SHP77 treated with DMSO at 0.1 percent for 48 hours (cell line): ENCODE results near the gene TCF12.

ENCODE experiments used
- DNase-seq: peaks from one replicate; lab custom pipeline; 2025; lab: John Stamatoyannopoulos, UW

The TCF12 gene

GRCh38 chr15:57253082-57253481 is 334.6 kb downstream of the TCF12 start:
- DNase-seq: no peak

DNA sequence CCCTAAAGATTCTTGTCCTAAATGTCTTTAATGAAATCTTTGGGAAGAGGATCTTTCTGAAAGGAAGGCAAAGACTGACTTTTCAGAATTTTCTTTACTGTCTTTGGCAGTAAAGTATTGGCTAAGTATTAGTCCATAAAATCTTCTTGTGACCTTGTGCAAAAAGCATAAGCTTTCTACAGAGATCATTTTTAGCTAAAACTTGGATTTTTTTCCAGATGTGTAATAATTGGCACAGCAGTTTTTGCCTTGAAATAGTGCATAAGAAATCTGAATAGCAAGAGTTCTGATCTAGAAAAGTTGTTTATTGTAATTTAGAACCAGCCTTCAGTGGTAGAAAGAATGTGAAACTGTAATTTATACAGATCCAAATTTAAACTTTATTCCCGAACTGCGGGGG is 335.1 kb downstream of the TCF12 start:
- no peak for DNase-seq

- DNase-seq: no peak
Measured at GRCh38 chr15:57255751-57256341, 337.4 kb downstream of the TCF12 start.

DNA sequence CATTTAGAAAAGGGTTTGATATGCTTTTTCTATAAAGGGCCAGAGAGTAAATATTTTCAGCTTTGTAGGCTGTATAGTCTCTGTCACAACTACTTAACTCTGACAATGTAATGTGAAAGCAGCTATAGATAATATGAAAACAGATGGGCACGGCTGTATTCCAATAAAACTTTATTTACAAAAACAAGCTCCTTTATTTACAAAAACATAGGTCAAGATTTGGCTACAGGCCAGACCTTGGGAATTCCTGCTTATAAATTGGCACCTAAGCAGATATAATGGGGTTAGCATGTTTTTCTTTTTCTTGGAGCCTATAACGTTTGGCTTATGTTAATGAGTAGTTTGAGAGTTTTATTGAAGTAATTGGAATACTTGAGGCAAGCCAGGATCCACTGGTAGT is 338.5 kb downstream of the TCF12 start:
- no peak for DNase-seq

DNA sequence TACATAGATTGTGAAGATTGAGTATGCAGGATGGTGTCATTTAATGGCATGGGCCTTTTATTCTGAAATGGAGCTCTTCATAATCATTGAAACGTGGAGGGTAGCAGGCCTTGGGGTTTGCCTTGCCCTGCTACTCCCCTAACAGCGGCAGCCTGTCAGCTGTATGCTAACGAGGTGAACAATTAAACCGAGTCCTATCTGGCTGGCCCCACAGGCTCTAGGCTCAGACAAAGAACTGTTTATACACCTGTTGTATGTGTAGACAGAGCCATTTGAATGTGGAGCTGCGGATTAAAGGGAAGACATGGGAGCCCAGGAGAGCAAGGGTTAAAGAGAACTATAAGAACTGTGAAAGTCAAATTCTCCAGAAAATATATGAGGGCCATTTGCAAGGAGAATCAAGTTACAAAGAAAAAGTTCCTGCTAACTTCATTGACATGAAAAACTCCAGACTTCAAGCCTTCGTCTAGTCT is 341.2 kb downstream of the TCF12 start:
- peak; percentile 98 for DNase-seq

GRCh38 chr15:57263520-57263919 is 345.1 kb downstream of the TCF12 start:
- DNase-seq: no peak

GRCh38 chr15:57272771-57273357 is 354.4 kb downstream of the TCF12 start:
- DNase-seq: no peak

- no peak for DNase-seq
Measured at GRCh38 chr15:57273402-57273801, 355.0 kb downstream of the TCF12 start.

GRCh38 chr15:57278439-57278838 is 360.0 kb downstream of the TCF12 start:
- DNase-seq: no peak

GRCh38 chr15:57280464-57280863 is 362.0 kb downstream of the TCF12 start:
- DNase-seq: no peak

DNA sequence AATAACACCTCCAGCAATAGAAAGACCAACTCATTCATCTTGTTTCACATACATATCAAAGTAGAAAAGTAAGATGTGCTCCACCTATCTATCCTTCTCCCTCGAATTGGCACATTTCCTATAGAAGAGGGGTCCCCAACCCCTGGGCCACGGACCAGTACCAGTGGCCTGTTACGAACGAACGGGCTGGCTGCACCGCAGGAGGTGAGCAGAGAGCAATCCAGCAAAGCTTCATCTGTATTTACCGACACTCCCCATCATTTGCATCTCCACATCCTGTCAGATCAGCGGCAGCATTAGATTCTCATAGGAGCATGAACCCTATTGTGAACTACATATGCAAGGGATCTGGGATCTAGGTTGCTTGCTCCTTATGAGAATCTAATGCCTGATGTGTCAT is 362.9 kb downstream of the TCF12 start:
- no peak for DNase-seq

GRCh38 chr15:57282686-57283085 is 364.2 kb downstream of the TCF12 start:
- DNase-seq: no peak

DNA sequence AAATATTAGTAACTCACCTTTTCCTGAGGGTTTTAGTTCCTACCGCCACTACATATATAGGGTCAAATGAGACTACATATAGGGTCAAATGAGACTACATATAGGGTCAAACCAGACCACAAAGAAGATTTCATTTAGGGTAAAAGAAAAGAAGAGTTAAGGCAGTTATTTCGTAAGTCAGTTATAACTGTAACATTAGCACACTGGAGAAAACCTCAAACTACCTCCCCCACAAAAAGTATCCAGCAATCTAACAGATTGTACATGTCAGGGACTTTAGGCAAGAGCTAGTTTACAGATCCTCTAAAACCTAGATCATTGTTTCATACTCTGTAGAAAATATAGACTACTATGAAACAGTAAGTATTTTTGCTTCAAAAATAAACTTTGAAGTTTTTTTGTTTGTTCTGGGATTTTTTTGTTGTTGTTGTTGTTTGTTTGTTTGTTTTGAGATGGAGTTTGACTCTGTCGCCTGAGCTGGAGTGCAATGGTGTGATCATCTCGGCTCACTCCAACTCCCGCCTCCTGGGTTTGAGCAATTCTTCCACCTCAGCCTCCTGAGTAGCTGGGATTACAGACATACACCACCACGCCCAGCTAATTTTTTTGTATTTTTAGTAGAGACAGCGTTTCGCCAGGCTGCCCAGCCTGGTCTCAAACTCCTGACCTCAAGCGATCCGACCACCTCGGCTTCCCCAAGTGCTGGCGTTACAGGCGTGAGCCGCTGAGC is 365.5 kb downstream of the TCF12 start:
- DNase-seq: no peak

GRCh38 chr15:57284535-57284934 is 366.1 kb downstream of the TCF12 start:
- DNase-seq: no peak

DNA sequence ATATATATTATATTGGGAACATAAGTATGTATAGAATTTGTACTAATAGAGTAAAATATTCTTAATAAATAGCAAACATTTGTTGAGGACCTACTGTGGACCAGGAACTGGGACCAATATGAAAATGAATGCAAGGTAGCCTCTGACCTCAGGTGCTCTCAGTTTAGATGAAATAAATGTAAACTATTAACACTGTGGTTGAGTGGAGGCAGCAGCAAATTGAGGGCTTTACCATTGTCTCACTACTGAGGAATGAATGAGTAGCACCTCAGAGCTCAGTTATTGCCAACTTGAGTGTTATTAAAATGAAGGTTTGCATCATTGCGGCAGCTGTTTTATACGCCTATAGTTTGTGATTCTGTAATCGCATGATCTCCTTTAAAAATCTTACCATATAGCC is 366.9 kb downstream of the TCF12 start:
- no peak for DNase-seq

- no peak for DNase-seq
Measured at GRCh38 chr15:57286446-57287122, 368.1 kb downstream of the TCF12 start.

- no peak for DNase-seq
Measured at GRCh38 chr15:57287123-57287521, 368.7 kb downstream of the TCF12 start.

- DNase-seq: no peak
Measured at GRCh38 chr15:57288926-57289580, 370.6 kb downstream of the TCF12 start.

GRCh38 chr15:57290187-57290586 is 371.7 kb downstream of the TCF12 start:
- no peak for DNase-seq

DNA sequence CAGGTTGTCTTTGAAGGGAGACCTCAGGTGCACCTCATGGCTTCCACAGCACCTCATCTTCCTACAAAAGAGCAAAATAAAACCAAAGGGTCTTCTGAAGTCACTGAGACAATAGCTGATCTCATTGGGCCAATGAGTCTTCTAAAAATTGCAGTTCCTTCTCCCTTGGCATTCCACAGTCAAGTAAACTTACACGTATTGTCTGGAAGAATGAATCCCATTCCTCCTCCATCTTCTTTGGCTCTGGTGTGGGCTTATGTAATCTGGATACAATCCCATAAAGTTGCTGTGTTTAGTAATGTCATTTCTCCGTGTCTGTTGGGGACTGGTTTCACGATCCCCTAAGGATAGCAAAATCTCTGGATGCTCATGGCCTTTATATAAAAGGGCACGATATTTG is 372.4 kb downstream of the TCF12 start:
- no peak for DNase-seq

- no peak for DNase-seq
Measured at GRCh38 chr15:57296473-57297162, 378.2 kb downstream of the TCF12 start.

DNA sequence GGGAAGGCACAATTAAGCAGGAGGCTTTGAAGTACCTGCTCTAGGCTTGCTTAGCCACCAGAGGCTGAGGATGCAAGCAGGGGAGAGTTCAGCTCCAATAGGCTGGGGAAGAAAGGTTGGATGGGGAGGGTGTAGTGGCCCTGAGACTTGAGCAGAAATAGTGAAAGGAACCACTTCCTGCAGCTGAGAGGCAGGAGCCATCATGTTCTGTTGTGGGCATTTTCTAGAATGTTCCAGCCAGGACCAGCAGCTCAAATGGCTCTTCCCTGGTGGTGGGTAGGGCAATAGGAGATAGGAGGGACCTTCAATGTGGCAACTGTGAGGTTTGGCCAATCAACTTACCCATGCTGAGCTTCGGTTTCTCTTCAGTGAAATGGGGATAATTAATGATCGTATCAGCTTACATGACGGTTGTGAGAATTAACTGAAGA is 378.7 kb downstream of the TCF12 start:
- DNase-seq: no peak
